HG03066 (cell line): ENCODE data around the gene EFCAB11.

Experiments
- ATAC-seq: cut with Tn5 transposase; IDR thresholded peaks from one replicate; pipeline ENCODE4 v1.9.1; 2021; ENCODE audit warnings: low read depth; ENCODE audit not compliant: unreplicated experiment

The EFCAB11 gene

GRCh38 chr14:89833120-89833532 lies 121.4 kb downstream of the EFCAB11 start:
- ATAC-seq = no peak

- no peak for ATAC-seq
Observed at GRCh38 chr14:89828471-89829165, 125.9 kb downstream of the EFCAB11 start.

GRCh38 chr14:89827265-89827664 lies 127.3 kb downstream of the EFCAB11 start:
- ATAC-seq = no peak

- ATAC-seq = no peak
Observed at GRCh38 chr14:89826596-89826995, 127.9 kb downstream of the EFCAB11 start.

- ATAC-seq = no peak
Observed at GRCh38 chr14:89823743-89824142, 130.8 kb downstream of the EFCAB11 start.

- ATAC-seq = no peak
Observed at GRCh38 chr14:89814126-89814525, 140.4 kb downstream of the EFCAB11 start.

GRCh38 chr14:89813617-89814031 lies 140.9 kb downstream of the EFCAB11 start:
- no peak for ATAC-seq

GRCh38 chr14:89811954-89812575 lies 142.5 kb downstream of the EFCAB11 start:
- no peak for ATAC-seq

GRCh38 chr14:89810101-89810500 lies 144.4 kb downstream of the EFCAB11 start:
- ATAC-seq = no peak

- no peak for ATAC-seq
Observed at GRCh38 chr14:89807892-89808291, 146.6 kb downstream of the EFCAB11 start.

GRCh38 chr14:89807151-89807550 lies 147.4 kb downstream of the EFCAB11 start:
- ATAC-seq = no peak

GRCh38 chr14:89806451-89806850 lies 148.1 kb downstream of the EFCAB11 start:
- no peak for ATAC-seq

GRCh38 chr14:89805501-89805900 lies 149.0 kb downstream of the EFCAB11 start:
- no peak for ATAC-seq

GRCh38 chr14:89803542-89803941 lies 151.0 kb downstream of the EFCAB11 start:
- ATAC-seq = no peak

GRCh38 chr14:89801136-89801535 lies 153.4 kb downstream of the EFCAB11 start:
- ATAC-seq = no peak

GRCh38 chr14:89798212-89798773 lies 156.2 kb downstream of the EFCAB11 start:
- ATAC-seq = no peak

GRCh38 chr14:89797148-89797547 lies 157.4 kb downstream of the EFCAB11 start:
- ATAC-seq = no peak

GRCh38 chr14:89794096-89794495 lies 160.4 kb downstream of the EFCAB11 start:
- no peak for ATAC-seq

GRCh38 chr14:89793367-89793716 lies 161.2 kb downstream of the EFCAB11 start:
- no peak for ATAC-seq

GRCh38 chr14:89792489-89793366 lies 161.8 kb downstream of the EFCAB11 start:
- ATAC-seq = no peak

- no peak for ATAC-seq
Observed at GRCh38 chr14:89787525-89787924, 167.0 kb downstream of the EFCAB11 start.
